ENCODE results near the gene MPLKIP.
"Not testable (repeated sequence)": the region's sequence is repeated elsewhere in the genome, so short reads cannot be mapped to it uniquely, and the experiment has no call there.

MPLKIP gene

DNA sequence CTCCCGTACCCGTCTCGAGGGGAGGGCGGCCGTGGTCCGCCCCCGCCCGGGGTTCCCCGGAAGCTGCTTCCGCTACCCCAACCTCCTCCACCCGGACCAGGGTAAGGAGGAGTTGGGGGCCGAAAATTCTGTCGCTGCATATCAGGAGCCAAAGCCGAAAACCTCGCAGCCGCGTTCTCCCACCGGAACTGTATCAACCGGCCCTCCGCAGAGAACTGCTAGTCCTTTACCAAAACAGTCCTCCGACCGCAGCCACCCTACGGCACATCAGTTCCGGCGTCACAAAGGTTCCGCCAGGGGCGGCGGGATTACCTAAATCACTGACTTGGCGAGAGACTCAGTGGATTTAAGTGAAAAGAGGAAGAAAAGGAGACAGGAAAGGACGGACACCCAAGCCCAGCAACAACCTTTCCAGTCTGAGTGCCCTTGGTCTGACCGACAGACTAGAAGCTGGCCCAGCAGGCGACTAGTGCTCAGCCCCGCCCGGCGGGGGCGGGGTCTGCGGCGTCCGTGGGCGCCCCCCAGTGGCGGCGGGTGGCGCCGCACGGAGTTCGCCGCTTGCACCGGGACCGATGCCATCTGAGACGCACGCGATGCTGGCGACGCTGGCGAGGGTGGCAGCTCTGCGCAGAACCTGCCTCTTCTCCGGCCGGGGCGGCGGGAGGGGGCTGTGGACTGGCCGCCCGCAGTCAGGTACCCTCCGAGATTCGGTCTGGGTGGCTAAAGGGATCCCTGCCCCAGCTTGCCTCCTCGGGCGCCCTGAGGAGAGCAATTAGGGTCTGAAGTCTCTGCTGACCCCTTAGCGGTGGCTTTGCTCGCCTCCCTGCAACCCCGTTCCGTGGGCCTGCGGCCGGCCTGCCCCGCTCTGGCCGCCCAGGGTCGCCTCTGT lies at the start of gene MPLKIP, which contains the start of gene SUGCT:
MPLKIP (minus strand) TSS at position 195 of the 889 bp plus-strand sequence; CDS start at position 140, 55 bp downstream.
SUGCT (plus strand) TSS at position 578 of the 889 bp plus-strand sequence.
- peak; percentile 81 for DNase-seq (ENCODE audit: low read depth)

DNA sequence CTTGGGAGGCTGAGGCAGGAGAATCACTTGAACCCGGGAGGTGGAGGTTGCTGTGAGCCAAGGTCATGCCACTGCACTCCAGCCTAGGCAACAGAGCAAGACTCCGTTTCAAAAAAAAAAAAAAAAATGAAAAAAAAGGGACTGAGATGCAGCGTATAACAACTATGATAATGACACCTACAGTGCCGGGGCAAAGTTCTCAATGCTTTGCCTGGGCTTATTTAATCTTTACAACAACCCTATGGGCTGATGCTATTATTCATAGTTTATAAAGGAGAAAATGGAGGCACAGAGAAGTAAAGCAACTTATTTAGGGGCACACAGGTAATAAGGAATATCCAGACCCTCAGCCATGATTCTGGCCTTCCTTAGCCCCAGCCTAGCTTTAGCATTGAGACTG lies 48.0 kb upstream of the MPLKIP start:
- DNase-seq (ENCODE audit: low read depth) = no peak

DNA sequence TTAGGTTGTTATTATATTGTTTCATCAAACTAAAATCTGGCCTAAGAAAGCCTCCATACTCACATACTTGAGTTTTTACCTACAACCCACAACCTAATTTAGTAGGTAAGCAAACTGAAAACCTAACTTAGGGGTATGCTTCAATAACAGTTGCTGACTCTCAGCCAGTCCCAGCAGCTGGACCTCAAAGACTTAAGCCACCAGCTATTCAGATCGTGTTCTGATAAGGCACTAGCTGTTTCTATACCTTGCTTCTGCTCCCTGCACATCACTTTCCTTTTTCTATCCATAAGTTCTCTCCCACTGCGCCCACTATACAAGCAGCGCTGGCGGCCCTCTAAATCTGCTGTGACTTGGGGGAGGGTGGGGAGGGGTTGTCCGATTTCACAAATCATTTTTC lies 42.6 kb upstream of the MPLKIP start:
- DNase-seq (ENCODE audit: low read depth) = no peak

DNA sequence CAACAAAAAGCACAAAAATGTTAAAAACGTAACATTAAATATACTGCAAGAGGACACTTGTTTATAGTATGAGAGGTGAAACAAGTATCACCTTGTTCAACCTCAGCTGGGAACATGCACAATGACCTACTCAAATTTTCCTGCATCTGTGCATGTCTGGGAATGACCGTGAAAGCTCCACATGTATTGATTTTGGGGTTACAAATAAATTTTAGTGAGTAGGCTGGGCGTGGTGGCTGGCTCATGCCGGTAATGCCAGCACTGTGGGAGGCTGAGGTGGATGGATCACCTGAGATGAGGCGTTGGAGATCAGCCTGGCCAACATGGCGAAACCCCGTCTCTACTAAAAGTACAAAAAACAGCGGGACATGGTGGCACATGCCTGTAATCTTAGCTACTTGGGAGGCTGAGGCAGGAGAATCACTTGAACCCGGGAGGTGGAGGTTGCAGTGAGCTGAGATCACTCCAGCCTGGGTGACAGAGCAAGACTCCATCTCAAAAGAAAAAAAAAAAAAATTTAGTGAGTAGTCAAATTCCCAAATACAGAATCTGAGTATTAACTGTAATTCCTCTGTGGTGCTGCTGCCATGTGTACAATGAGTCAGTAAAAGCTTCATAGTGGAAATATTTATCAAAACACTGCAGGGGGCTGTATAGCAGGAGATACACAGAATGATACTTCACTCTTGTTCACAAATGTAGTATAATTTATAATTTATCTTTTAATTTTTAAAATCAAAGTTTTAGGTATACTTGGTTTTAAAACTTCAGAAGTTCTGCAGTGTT lies 41.5 kb upstream of the MPLKIP start:
- DNase-seq (ENCODE audit: low read depth) = no peak

- not testable (repeated sequence) for DNase-seq (ENCODE audit: low read depth)
Observed at GRCh38 chr7:40175256-40175655, 40.8 kb upstream of the MPLKIP start.

DNA sequence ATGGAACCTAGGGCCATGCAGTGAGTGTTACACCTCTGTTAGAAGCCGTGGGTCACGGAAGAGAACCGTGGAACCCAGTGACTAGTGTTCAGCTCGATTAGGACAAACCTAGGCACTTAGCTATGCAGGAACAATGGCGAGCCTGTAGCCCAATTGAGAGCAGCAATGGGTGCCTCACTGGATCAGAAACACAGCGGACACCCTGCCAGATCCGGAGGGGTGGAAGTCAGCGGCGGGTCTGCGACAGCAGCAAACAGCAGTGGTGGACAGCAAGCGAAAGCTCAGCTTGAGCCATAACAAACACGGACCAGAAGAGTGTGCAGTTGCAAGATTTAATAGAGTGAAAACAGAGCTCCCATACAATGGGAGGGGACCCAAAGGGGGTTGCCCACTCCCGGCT lies 38.7 kb upstream of the MPLKIP start:
- DNase-seq (ENCODE audit: low read depth) = not testable (repeated sequence)

DNA sequence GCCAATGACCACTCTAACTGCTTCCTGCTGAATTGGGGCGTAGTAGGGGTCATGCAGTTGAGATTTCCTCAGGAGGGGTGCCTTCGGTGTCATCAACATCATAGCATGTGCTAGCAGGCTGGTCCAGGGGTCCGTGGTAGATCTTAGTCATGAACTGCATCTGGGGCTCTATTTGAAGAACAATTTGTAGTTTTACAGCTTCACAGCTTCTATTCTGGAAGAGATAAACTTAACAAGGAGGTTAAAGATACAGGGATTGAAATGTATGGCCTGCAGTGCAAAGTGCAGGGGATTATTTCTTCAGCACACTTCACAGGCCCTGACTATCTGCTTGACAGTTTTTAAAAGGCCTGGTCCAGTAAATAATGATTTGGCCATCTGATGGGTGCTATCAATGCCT lies 33.8 kb upstream of the MPLKIP start:
- DNase-seq (ENCODE audit: low read depth) = not testable (repeated sequence)

- DNase-seq (ENCODE audit: low read depth) = no peak
Observed at GRCh38 chr7:40167291-40167690, 32.9 kb upstream of the MPLKIP start.

- no peak for DNase-seq (ENCODE audit: low read depth)
Observed at GRCh38 chr7:40165216-40165615, 30.8 kb upstream of the MPLKIP start.

DNA sequence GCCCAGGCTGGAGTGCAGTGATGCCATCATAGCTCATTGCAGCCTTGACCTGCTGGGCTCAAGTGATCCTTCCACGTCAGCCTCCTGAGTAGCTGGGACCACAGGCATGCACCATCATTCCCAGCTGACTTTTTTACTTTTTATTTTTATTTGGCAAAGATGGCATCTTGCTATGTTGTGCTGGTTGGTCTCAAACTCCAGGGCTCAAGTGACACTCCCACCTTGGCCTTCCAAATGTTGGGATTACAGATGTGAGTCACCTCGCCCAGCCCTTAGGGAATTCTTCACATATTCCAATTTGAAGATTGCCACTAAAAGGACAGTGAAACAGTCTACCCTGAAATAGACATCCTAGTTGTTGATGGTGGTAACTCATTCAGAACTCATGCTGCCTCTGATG lies 28.1 kb upstream of the MPLKIP start:
- DNase-seq (ENCODE audit: low read depth) = no peak

DNA sequence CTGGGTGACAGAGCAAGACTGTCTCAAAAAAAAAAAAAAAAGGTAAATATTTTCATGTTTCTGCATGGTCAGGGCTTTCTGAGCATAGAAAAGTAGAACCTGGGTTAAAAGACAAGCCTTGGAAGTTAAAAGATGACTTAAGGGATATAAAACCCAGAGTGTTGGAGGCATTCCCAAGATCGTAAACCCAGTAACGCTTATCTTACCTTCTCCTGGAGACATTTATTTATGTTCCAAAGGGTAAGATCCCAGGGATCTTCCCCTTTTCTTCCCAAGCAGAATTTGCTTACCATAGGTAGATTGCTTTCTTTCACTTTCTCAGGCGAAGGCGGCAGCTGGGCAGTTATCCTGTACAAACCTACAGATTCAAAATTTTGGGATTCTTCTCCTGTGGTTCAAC lies 22.6 kb upstream of the MPLKIP start:
- no peak for DNase-seq (ENCODE audit: low read depth)

GRCh38 chr7:40151504-40151903 lies 17.1 kb upstream of the MPLKIP start:
- no peak for DNase-seq (ENCODE audit: low read depth)

DNA sequence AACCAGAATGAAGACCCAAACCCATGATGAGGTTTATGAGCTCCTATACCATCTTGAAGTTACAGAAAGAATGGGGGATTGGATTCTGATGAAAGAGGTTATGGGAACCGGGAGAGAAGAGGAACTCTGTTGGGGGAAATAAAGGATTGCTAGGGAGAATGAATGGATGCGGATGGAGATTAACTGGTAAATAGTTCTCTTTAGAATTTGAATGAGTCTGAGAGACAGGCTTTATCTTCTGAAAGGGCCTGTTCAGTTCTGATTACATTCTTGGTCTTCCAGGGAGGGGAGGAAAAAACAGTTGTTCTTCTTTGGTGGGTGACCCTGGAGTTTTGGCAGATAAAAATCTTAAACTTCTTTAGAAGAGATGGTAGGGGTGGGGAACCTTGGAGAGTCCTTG lies 14.2 kb upstream of the MPLKIP start:
- DNase-seq (ENCODE audit: low read depth) = no peak

GRCh38 chr7:40148247-40148580 lies 13.8 kb upstream of the MPLKIP start:
- DNase-seq (ENCODE audit: low read depth) = not testable (repeated sequence)

- DNase-seq (ENCODE audit: low read depth) = no peak
Observed at GRCh38 chr7:40147371-40148246, 13.2 kb upstream of the MPLKIP start.

- DNase-seq (ENCODE audit: low read depth) = not testable (repeated sequence)
Observed at GRCh38 chr7:40145596-40146130, 11.2 kb upstream of the MPLKIP start.

DNA sequence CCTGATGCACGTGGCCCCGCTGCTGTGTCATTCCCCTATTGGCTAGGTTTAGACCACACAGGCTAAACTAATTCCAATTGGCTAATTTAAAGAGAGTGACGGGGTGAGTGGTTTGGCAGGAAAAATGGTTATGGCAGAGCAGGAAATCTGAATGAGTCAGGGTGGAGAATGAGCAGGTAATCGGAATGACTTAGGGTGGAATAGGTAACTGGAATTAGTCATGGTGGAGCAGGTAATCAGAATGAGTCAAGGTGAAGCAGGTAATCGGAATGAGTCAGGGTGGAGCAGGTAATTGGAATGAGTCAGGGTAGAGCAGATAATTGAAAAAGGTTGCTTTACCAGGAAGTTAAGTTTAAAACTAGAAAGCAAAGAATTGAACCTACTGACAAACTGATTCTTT lies 7.5 kb upstream of the MPLKIP start:
- not testable (repeated sequence) for DNase-seq (ENCODE audit: low read depth)

GRCh38 chr7:40139891-40140290 lies 5.5 kb upstream of the MPLKIP start:
- not testable (repeated sequence) for DNase-seq (ENCODE audit: low read depth)

DNA sequence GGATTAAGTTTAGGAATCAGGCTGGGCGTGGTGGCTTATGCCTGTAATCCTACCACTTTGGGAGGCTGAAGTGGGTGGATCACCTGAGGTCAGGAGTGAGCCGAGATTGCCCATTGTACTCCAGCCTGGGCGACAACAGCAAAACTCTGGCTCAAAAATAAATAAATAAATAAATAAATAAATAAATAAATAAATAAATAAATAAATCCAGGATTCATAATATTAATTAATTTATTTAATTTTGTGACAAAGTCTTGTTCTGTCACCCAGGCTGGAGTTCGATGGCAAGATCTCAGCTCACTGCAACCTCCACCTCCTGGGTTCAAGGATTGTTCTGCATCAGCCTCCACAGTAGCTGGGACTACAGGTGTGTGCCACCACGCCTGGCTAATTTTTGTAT lies 4.6 kb upstream of the MPLKIP start:
- DNase-seq (ENCODE audit: low read depth) = no peak

- no peak for DNase-seq (ENCODE audit: low read depth)
Observed at GRCh38 chr7:40137563-40137962, 3.1 kb upstream of the MPLKIP start.

DNA sequence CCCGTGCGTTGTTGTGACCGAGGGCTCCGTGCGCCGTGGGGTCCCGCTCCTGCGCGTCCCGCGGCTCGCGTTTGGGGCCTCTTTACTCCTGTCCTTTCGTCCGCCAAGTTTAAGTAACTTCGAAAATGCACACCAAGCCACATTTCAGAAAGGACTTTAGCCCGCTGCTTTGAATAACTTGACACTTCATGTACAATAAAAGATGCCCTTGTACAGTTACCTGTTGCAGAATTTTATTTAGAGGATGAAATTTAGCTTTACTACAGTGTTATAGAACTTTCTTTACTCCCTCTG lies 842 bp upstream of the MPLKIP start:
- DNase-seq (ENCODE audit: low read depth) = no peak
